NCI-H1048 (cell line): Measurements from ENCODE around the gene PCDHGB7.
"Not testable (repeated sequence)": the region's sequence is repeated elsewhere in the genome, so short reads cannot be mapped to it uniquely, and the experiment has no call there.

Experiments
- DNase-seq: peaks from one replicate; lab custom pipeline; 2025; lab: John Stamatoyannopoulos, UW

The PCDHGB7 gene

DNA sequence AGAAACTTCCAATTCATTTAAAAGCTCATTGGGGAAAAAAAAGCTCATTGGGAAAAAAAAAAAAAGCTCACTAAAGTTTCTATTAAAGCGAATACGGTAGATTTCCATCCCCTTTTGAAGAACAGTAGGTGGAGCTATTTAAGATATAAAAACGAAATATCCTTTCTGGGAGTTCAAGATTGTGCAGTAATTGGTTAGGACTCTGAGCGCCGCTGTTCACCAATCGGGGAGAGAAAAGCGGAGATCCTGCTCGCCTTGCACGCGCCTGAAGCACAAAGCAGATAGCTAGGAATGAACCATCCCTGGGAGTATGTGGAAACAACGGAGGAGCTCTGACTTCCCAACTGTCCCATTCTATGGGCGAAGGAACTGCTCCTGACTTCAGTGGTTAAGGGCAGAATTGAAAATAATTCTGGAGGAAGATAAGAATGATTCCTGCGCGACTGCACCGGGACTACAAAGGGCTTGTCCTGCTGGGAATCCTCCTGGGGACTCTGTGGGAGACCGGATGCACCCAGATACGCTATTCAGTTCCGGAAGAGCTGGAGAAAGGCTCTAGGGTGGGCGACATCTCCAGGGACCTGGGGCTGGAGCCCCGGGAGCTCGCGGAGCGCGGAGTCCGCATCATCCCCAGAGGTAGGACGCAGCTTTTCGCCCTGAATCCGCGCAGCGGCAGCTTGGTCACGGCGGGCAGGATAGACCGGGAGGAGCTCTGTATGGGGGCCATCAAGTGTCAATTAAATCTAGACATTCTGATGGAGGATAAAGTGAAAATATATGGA lies 13.0 kb downstream of the PCDHGB7 start, which contains the start of gene PCDHGA12:
Gene PCDHGA12, plus strand, starts transcription at position 176 of the 782 bp plus-strand sequence. Its CDS starts 253 bp downstream, at position 429.
- no peak for DNase-seq

DNA sequence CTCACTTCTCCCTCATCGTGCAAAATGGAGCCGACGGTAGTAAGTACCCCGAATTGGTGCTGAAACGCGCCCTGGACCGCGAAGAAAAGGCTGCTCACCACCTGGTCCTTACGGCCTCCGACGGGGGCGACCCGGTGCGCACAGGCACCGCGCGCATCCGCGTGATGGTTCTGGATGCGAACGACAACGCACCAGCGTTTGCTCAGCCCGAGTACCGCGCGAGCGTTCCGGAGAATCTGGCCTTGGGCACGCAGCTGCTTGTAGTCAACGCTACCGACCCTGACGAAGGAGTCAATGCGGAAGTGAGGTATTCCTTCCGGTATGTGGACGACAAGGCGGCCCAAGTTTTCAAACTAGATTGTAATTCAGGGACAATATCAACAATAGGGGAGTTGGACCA lies 13.8 kb downstream of the PCDHGB7 start:
- no peak for DNase-seq

GRCh38 chr5:141432308-141432707 lies 14.8 kb downstream of the PCDHGB7 start:
- not testable (repeated sequence) for DNase-seq

DNA sequence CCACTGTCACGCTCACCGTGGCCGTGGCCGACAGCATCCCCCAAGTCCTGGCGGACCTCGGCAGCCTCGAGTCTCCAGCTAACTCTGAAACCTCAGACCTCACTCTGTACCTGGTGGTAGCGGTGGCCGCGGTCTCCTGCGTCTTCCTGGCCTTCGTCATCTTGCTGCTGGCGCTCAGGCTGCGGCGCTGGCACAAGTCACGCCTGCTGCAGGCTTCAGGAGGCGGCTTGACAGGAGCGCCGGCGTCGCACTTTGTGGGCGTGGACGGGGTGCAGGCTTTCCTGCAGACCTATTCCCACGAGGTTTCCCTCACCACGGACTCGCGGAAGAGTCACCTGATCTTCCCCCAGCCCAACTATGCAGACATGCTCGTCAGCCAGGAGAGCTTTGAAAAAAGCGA lies 15.2 kb downstream of the PCDHGB7 start:
- DNase-seq = not testable (repeated sequence)

GRCh38 chr5:141434006-141434405 lies 16.5 kb downstream of the PCDHGB7 start:
- DNase-seq = no peak

GRCh38 chr5:141437221-141437620 lies 19.7 kb downstream of the PCDHGB7 start:
- no peak for DNase-seq

GRCh38 chr5:141439411-141440141 lies 22.1 kb downstream of the PCDHGB7 start:
- peak; percentile 49 for DNase-seq

DNA sequence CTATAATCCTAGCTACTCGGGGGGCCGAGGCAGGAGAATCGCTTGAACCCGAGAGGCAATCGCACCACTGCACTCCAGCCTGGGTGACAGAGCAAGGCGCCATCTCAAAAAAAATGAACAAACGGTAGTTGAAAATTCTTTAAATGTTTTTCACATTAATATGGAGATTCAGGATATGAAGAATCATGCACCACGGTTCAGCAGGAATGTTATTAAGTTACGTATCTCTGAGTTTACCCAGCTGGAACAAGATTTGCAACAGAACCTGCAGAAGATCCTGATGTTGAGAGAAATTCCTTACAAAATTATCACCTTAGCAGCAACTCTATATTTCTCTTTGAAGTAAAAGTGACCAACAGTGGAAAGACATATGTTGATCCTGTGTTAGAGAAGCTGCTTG lies 22.9 kb downstream of the PCDHGB7 start:
- no peak for DNase-seq

DNA sequence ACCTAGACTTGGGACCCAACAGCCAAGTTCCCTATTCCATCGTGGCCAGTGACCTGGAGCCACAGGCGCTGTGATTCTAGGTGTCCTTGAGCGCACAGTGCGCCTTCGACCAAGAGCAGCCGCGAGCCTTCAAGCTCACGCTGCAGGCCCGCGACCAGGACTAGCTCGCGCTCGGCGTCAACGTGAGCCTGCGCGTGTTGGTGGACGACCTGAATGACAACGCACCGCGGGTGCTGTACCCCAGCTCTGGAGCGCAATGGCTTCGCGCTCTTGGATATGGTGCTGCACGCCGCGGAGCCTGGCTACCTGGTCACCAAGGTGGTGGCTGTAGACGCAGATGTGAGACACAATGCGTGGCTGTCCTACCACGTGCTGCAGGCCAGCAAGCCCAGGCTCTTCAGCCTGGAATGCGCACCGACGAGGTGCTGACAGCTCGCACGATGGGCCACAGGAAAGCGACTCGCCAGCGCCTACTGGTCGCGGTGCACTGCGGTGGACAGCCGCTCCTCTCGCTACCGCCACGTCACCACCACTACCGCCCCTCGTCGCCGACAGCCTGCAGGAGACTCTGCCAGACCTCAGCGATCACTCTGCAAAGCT lies 24.2 kb downstream of the PCDHGB7 start:
- DNase-seq = no peak

DNA sequence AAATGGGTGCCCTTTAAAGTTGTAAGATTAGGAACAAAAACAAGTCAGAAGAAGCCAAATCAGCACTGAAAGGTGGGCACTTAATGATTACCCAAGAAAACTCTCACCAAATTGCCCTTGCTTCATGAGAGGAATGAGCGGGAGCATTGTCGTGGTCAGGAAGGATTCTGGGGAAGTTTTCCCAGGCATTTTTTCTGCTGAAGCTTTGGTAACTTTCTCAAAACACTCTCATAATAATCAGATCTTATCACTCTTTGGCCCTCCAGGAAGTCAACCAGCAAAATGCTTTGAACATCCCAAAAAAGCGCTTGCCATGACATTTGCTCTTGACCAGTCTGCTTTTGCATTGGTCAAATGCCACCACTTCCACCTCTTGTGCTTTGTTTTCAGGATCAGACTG lies 47.9 kb downstream of the PCDHGB7 start:
- no peak for DNase-seq
